GM18868 (cell line): ENCODE measurements around the gene CFAP126.
A peak's percentile ranks its signal among the peaks of the same experiment; 100 is the strongest.
"Not testable (repeated sequence)": the region's sequence is repeated elsewhere in the genome, so short reads cannot be mapped to it uniquely, and the experiment has no call there.

Experiments used
- ATAC-seq: cut with Tn5 transposase; IDR thresholded peaks from one replicate; pipeline ENCODE4 v1.9.1; 2021; ENCODE audit warnings: mild to moderate bottlenecking, moderate library complexity; ENCODE audit not compliant: unreplicated experiment

CFAP126 gene

DNA sequence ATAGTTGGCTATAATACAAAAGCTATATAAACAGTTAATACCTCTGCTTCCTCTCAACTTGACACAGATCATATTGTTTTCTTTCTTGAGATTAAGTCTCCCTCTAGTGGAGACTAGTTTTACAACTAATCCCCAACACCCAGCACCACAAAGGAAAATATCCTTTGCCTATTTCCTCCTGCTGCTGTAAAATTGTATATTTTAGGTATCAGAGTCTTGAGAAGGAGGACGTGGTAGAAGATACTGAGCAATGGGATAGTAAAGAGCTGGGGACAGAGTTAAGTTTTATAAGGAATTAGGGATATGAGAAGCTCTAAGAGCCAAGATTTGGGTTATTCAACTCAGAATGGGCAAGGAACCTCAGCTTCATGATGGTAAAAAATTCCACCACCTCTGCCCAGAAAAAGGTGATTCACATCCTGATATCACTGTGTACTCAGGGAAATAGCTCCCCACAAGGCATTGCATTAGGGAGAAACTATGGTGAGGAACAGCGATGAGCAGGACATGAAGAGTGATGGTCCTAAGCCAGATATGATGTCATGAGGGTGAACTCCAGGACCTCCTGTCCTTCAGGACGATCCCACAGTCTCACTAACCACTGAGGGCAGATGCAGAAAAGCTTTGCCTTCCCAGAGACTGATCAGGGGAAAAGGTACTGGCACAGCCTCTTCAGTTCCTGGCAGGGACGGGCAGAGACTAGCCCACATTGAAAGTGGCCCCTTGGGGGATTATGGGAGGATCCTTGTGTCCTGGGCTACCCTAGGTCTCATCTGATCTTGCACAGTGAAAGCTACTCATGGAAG lies 14.7 kb upstream of the CFAP126 start:
- peak; percentile 50 for ATAC-seq

GRCh38 chr1:161381707-161382106 lies 14.0 kb upstream of the CFAP126 start:
- ATAC-seq = no peak

DNA sequence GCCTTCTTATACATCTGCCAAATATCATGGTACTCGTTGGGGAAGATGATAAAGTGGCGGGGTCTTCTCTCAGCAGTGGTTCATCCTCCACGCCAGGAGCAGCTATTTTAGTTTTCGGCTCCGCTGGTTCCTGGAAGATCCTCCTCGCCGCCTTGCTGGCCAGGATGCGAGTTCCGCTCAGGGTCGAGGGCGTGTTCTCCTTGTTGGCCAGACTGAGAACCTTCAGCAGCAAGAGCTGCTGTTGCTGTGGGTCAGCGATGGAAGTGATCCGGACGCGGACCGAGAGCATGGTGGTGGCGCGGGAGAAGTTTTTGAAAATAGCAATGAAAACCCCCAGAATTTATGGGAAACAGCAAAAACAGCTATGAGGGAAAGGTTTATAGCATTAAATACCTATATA lies 11.4 kb upstream of the CFAP126 start:
- no peak for ATAC-seq

GRCh38 chr1:161378014-161378413 lies 10.3 kb upstream of the CFAP126 start:
- ATAC-seq = no peak

DNA sequence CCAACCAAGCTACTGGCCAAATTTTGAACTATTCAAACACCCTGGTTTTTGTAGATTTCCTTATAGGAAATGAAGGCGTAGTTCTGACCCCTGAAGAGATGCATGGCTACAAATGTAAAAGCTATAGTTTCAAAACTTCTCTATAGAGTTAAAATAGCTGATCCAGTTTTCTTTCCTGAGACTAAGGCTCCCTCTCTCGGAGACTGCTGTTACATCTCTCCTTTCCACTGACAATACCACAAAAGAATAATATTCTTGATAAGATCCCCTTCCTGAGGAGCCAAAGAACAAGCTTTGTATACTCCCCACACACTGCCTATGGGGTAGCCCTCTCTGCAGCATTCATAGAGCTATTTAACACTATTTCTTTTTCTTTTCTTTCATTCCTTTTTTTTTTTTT lies 6.7 kb upstream of the CFAP126 start:
- ATAC-seq = no peak

DNA sequence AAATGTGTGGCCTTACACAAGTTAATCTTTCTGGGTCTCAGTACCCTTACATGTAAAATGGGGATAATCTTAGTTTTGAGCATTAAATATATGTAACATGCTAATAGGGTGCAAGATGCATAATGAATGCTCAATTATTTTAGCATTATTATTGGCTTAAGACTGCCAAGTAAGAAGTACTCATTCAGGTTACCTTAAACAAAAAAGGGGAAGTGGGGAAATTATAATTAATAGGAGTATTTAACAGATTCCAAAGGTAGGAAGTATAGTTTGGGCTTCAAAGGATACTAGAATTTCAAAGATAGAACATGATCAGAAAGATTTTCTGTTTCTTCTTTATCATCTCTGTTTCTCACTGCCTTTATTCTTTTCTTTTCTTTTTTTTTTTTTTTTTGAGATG lies 5.8 kb upstream of the CFAP126 start:
- ATAC-seq = no peak

DNA sequence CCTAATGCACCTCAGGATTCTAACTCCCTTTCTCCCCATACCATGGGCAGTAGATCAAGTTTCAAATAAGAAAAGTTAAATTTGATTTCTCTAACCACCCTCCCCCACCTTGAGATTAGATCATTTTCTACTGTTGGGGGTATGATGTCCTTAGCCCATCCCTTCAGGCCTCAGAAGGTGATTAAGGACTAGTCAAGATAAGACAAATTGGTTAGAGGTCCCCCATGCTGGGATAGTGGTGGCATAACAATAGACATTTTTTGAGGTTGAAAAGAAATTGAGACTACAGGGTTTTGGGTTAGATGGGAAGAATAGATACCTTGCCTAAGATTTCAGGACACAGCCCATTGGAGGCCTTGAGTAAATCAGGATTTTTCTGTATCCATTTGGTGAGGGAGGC lies 2.5 kb downstream of the CFAP126 start:
- no peak for ATAC-seq

- no peak for ATAC-seq
Measured at GRCh38 chr1:161364332-161364731, 3.3 kb downstream of the CFAP126 start.

DNA sequence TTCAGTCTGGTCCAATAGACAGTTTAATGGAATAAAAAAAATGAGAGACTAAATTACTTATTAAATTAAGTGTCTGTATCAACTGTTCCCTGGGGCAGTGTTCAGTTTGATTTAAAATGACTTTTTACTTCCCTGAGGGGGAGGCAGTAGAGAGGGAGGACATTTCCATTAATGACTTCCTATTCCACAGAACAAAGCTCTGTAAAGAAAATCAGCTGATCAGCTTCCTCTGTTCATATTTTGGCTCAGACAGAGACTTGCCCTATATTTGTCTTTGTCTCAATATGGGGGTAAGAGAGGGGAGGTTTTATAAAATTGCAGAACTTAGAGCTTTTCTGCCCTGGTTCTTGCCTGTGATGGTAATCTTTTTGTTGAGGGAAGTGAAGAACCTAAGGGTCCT lies 8.4 kb downstream of the CFAP126 start:
- no peak for ATAC-seq

DNA sequence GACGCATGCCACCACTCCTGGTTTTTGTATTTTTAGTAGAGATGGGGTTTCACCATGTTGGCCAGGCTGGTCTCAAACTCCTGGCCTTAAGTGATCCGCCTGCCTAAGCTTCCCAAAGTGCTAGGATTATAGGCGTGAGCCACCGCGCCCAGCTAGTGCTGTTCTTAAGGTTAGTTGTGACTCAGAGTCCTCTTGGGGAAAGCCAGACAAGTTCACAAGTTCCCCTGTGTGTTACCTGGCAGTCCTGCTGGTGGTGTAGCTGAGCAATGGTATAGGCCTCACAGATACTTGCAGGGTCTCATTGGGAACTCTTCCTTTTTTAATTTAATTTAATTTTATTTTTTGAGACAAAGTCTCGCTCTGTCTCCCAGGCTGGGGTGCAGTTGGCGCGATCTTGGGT lies 10.6 kb downstream of the CFAP126 start:
- no peak for ATAC-seq

GRCh38 chr1:161351482-161351881 lies 16.2 kb downstream of the CFAP126 start:
- no peak for ATAC-seq

DNA sequence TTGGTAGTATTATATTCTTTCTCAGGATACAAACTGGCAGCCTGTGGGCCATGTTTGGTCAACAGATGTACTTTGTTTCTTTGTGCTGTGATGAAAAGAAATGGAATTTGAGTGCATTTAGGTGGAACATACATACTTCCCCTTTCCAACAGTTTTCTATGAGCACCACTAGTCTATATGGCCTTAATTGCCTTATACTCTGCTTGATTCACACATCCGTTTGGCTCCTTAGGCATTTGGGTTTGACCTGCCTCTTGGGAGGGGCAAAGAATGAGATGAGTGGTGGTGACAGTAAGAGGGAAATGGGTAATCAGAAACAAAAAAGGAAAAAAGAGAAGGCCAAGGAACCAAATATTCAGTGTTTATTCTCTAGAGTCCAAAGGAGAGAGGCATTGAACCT lies 17.0 kb downstream of the CFAP126 start:
- no peak for ATAC-seq

- ATAC-seq = no peak
Measured at GRCh38 chr1:161342821-161343220, 24.9 kb downstream of the CFAP126 start.

- no peak for ATAC-seq
Measured at GRCh38 chr1:161342177-161342576, 25.5 kb downstream of the CFAP126 start.

GRCh38 chr1:161335796-161336195 lies 31.9 kb downstream of the CFAP126 start:
- ATAC-seq = no peak

GRCh38 chr1:161333166-161333565 lies 34.5 kb downstream of the CFAP126 start:
- ATAC-seq = no peak

- no peak for ATAC-seq
Measured at GRCh38 chr1:161330346-161330745, 37.3 kb downstream of the CFAP126 start.

- ATAC-seq = no peak
Measured at GRCh38 chr1:161324020-161324419, 43.7 kb downstream of the CFAP126 start.

DNA sequence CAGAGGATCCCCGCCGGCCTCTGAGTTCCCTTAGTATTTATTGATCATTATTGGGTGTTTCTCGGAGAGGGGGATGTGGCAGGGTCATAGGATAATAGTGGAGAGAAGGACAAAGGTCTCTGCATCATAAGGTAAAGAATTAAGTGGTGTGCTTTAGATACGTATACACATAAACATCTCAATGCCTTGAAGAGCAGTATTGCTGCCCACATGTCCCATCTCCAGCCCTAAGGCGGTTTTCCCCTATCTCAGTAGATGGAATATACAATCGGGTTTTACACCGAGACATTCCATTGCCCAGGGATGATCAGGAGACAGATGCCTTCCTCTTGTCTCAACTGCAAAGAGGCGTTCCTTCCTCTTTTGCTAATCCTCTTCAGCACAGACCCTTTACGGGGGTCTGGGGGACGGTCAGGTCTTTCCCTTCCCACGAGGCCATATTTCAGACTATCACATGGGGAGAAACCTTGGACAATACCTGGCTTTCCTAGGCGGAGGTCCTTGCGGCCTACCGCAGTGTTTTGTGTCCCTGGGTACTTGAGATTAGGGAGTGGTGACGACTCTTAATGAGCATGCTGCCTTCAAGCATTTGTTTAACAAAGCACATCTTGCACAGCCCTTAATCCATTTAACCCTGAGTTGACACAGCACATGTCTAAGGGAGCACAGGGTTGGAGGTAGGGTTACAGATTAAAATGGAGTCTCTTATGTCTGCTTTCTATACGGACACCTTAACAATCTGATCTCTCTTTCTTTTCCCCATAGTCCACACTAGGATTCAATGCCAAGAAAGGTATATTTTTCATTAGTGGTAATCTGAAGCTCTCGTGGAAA lies 51.6 kb downstream of the CFAP126 start:
- ATAC-seq = not testable (repeated sequence)
